ENCODE measurements around the gene CYP27C1. TPM values are rescaled to one million over a fixed set of nuclear protein-coding genes. Genes with fewer than 3 reads are reported as not detected.

The CYP27C1 gene
- total RNA-seq, 1 donor from 2014 or later = not detected

DNA sequence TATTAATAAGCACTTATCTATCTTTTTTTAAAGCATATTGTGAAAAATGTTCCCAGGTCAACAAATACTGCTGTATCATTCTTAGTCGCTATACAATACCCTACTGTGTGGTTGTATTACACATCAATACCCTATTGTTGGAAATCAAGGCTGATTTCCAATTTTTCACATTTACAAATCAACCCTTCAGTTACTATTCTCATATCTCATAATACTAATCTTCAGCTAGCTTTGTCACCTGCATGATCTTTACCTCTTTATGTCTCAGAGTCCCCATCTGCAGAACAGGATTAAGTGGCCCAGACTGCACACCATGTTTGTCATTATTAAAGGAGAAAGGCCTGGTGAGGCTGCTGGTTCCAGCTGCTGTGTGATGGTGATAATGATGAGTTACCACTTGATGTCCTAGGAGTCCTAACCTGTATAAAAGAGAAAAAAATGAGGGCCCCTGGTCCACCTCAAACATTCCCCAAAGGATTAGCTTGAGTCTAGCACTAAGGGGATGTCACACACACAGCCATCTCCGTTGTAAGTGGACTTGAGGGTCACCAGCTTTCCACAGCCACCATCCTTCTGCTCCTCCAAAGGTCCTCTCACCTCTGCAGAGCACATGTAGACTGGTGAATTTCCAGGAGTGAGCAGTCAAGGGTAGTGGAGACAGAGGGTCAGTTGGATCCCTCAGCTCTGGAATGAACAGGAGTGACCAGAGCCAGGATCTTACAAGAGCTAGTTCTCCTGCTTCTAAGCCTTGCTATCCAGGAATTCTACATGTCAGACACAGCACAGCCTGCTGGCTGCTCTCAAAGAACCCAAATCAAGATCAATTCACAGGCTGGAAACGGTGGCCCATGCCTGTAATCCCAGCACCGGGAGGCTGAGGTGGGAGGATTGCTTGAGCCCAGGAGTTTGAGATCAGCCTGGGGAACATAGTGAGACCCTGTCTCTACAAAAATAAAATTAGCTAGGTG lies 77.2 kb downstream of the CYP27C1 start:
- H3K36me3 ChIP-seq = no peaks in the 10 kb centered on the region
- no peak overlapping the region for H3K4me3 ChIP-seq
- TF ChIP-seq, protein P1, sequence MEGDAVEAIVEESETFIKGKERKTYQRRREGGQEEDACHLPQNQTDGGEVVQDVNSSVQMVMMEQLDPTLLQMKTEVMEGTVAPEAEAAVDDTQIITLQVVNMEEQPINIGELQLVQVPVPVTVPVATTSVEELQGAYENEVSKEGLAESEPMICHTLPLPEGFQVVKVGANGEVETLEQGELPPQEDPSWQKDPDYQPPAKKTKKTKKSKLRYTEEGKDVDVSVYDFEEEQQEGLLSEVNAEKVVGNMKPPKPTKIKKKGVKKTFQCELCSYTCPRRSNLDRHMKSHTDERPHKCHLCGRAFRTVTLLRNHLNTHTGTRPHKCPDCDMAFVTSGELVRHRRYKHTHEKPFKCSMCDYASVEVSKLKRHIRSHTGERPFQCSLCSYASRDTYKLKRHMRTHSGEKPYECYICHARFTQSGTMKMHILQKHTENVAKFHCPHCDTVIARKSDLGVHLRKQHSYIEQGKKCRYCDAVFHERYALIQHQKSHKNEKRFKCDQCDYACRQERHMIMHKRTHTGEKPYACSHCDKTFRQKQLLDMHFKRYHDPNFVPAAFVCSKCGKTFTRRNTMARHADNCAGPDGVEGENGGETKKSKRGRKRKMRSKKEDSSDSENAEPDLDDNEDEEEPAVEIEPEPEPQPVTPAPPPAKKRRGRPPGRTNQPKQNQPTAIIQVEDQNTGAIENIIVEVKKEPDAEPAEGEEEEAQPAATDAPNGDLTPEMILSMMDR (IDR thresholded peaks at IDR 0.05) = no peak
- H3K27me3 ChIP-seq = no peaks in the 10 kb centered on the region
- ATAC-seq (no peak), DNase-seq (no peak)
- intact Hi-C loops (cut with DNase I) = no loop called here
- no peaks in the 10 kb centered on the region for H3K4me1 ChIP-seq
- no peak overlapping the region for H3K27ac ChIP-seq
- H3K9me3 ChIP-seq = no peaks in the 10 kb centered on the region

DNA sequence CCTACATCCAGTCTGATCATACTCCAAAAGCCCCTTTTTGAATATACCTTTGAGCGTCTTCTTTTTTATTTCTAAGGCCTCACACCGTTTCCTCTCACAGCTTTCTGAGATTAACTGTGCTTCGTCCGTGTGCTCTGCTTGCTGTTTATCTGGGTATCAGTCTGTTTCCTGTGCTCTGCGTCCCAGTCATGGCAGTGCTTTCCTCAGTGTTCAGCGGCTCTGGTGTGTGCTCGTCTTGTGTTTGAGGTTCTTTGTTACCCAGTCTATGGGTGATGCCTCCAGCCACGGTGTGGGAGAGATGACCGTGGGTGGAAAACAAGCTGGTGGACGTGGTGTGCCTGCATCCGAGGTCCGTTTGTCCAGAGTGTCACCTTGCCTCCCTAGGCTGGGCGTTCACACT lies 79.6 kb downstream of the CYP27C1 start:
- Histone ChIP-seq H3K4me3 (no peak overlapping the region), H3K27ac (no peak overlapping the region), H3K36me3 (no peaks in the 10 kb centered on the region), H3K27me3 (no peaks in the 10 kb centered on the region), H3K4me1 (no peaks in the 10 kb centered on the region), H3K9me3 (no peaks in the 10 kb centered on the region)
- DNase-seq (no peak), ATAC-seq (no peak)
- TF ChIP-seq, protein P1 (IDR thresholded peaks at IDR 0.05) = no peak
- intact Hi-C loops (cut with DNase I) = no loop called here

DNA sequence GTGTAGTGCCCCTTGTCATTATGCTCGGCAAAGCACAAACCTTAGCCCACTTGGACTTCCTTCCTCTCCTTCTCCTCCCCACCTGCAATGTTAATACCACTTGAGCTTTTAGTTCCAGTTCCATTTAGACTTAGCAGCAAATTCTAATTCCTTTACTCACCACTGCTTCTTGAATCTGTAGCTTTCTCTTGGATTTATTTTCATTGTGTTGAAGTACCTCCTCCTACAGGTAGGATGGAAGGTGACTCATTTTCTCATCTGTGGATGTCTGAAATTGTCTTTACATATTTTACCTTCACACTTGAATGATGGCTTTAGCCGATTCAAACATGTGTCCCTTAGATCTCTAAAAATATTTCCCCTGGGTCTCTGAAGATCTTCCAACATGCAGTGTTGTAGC lies 80.3 kb downstream of the CYP27C1 start:
- ATAC-seq = no peak
- intact Hi-C loops (cut with DNase I) = no loop called here
- no peaks in the 10 kb centered on the region for H3K9me3 ChIP-seq

DNA sequence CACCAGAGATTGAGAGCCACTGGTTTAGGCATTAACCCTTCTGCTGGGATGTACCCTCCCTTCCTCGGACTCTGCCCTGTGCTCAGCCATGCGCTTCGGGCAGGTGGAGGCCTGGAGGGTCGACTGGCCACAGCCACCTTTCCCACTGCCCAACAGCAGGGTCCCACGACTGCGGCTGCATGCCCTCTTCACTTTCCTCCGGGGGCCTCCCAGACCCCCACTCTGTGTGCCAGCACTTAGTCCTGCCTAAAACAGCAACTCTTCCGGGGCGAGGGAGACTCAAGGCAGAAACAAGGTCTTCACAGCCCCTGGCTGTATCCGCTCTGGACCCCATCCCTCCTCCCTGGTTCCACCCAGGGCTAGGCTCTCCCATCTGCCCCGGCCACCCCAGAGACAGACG lies 81.8 kb downstream of the CYP27C1 start:
- Histone ChIP-seq H3K4me1 (no peaks in the 10 kb centered on the region), H3K4me3 (no peak overlapping the region), H3K9me3 (no peaks in the 10 kb centered on the region), H3K27me3 (no peaks in the 10 kb centered on the region), H3K27ac (no peak overlapping the region), H3K36me3 (no peaks in the 10 kb centered on the region)
- intact Hi-C loops (cut with DNase I) = no loop called here
- DNase-seq (no peak), ATAC-seq (no peak)
- TF ChIP-seq, protein P1 (IDR thresholded peaks at IDR 0.05) = no peak

More for the DNA sequence above, 80.3 kb downstream of the CYP27C1 start:
- TF ChIP-seq, protein P1 (IDR thresholded peaks at IDR 0.05) = no peak
- no peak for DNase-seq
- Histone ChIP-seq H3K4me1 (no peaks in the 10 kb centered on the region), H3K4me3 (no peak overlapping the region), H3K36me3 (no peaks in the 10 kb centered on the region), H3K27ac (no peak overlapping the region), H3K27me3 (no peaks in the 10 kb centered on the region)

GRCh38 chr2:127137741-127138140 lies 82.4 kb downstream of the CYP27C1 start:
- Histone ChIP-seq H3K4me1 (no peaks in the 10 kb centered on the region), H3K4me3 (no peak overlapping the region), H3K27me3 (no peaks in the 10 kb centered on the region), H3K9me3 (no peaks in the 10 kb centered on the region), H3K27ac (no peak overlapping the region), H3K36me3 (no peaks in the 10 kb centered on the region)
- intact Hi-C loops (cut with DNase I) = no loop called here
- TF ChIP-seq, protein P1 (IDR thresholded peaks at IDR 0.05) = no peak
- ATAC-seq (no peak), DNase-seq (no peak)
